Mucosa of rectum (tissue), 2 donors: ENCODE results near the gene ALS2.

ENCODE experiments used
- H3K27ac ChIP-seq, 2 donors: one replicate each; pipeline ENCODE4 v1.7.0; 2013; ENCODE audit warnings: inconsistent platforms in 2 of 2, low read depth in 2 of 2, low read length in 2 of 2
- H3K27me3 ChIP-seq, 2 donors: one replicate each; pipeline ENCODE4 v1.7.0; 2013; ENCODE audit warnings: low read length in 2 of 2; ENCODE audit not compliant: control insufficient read depth in 2 of 2, insufficient read depth in 2 of 2
- H3K36me3 ChIP-seq, 2 donors: one replicate each; pipeline ENCODE4 v1.7.0; 2013; ENCODE audit warnings: low read length in 2 of 2; ENCODE audit not compliant: control insufficient read depth in 2 of 2, insufficient read depth in 2 of 2
- H3K4me1 ChIP-seq, 2 donors: one replicate each; pipeline ENCODE4 v1.7.0; 2013; ENCODE audit warnings: low read length in 2 of 2, mild to moderate bottlenecking in 1 of 2; ENCODE audit not compliant: control insufficient read depth in 2 of 2, insufficient read depth in 2 of 2
- H3K4me3 ChIP-seq, 2 donors: one replicate each; pipeline ENCODE4 v1.7.0; 2013; ENCODE audit warnings: low read length in 2 of 2
- H3K9ac ChIP-seq, 2 donors: one replicate each; pipeline ENCODE4 v1.7.0; 2013; ENCODE audit warnings: low read length in 2 of 2, low read depth in 1 of 2, mild to moderate bottlenecking in 1 of 2
- H3K9me3 ChIP-seq, 2 donors: one replicate each; pipeline ENCODE4 v1.7.0; 2013; ENCODE audit warnings: low read length in 2 of 2; ENCODE audit not compliant: control insufficient read depth in 2 of 2
- donor health status: healthy.
- donor health status: Normal muscosa, but diverticular disease.

Gene ALS2

GRCh38 chr2:201730651-201731285, 50.0 kb downstream of the ALS2 start:
- H3K36me3 ChIP-seq = peaks cover 11 to 19% of the 10 kb centered on the region in 2 donors
- H3K27ac ChIP-seq = no peak overlapping the region
- H3K4me1 ChIP-seq = no peaks in the 10 kb centered on the region
- no peak overlapping the region for H3K4me3 ChIP-seq
- H3K9ac ChIP-seq = no peak overlapping the region
- H3K27me3 ChIP-seq = no peaks in the 10 kb centered on the region
- H3K9me3 ChIP-seq = no peaks in the 10 kb centered on the region

- Histone ChIP-seq H3K4me1 (no peaks in the 10 kb centered on the region), H3K9ac (no peak overlapping the region), H3K27me3 (no peaks in the 10 kb centered on the region), H3K27ac (no peak overlapping the region), H3K9me3 (no peaks in the 10 kb centered on the region), H3K4me3 (no peak overlapping the region), H3K36me3 (peaks cover 11 to 20% of the 10 kb centered on the region in 2 donors)
Observed at GRCh38 chr2:201715459-201715858, 65.3 kb downstream of the ALS2 start.

GRCh38 chr2:201712726-201713125, 68.0 kb downstream of the ALS2 start:
- Histone ChIP-seq H3K4me1 (no peaks in the 10 kb centered on the region), H3K9me3 (no peaks in the 10 kb centered on the region), H3K9ac (no peak overlapping the region), H3K4me3 (no peak overlapping the region), H3K27ac (no peak overlapping the region), H3K36me3 (peaks cover 13 to 21% of the 10 kb centered on the region in 2 donors), H3K27me3 (no peaks in the 10 kb centered on the region)

- Histone ChIP-seq H3K4me1 (no peaks in the 10 kb centered on the region), H3K4me3 (no peak overlapping the region), H3K9me3 (no peaks in the 10 kb centered on the region), H3K27me3 (no peaks in the 10 kb centered on the region), H3K9ac (no peak overlapping the region), H3K36me3 (peaks cover 8 to 12% of the 10 kb centered on the region in 2 donors), H3K27ac (no peak overlapping the region)
Observed at GRCh38 chr2:201709747-201710146, 71.0 kb downstream of the ALS2 start.

GRCh38 chr2:201709049-201709448, 71.7 kb downstream of the ALS2 start:
- no peak overlapping the region for H3K9ac ChIP-seq
- H3K4me3 ChIP-seq = no peak overlapping the region
- no peaks in the 10 kb centered on the region for H3K27me3 ChIP-seq
- no peaks in the 10 kb centered on the region for H3K9me3 ChIP-seq
- H3K36me3 ChIP-seq = peaks cover 8 to 11% of the 10 kb centered on the region in 2 donors
- no peaks in the 10 kb centered on the region for H3K4me1 ChIP-seq
- H3K27ac ChIP-seq = no peak overlapping the region

GRCh38 chr2:201707753-201708152, 73.0 kb downstream of the ALS2 start:
- H3K4me3 ChIP-seq = no peak overlapping the region
- no peak overlapping the region for H3K9ac ChIP-seq
- H3K4me1 ChIP-seq = no peaks in the 10 kb centered on the region
- H3K36me3 ChIP-seq = peaks cover 8 to 13% of the 10 kb centered on the region in 2 donors
- no peak overlapping the region for H3K27ac ChIP-seq
- H3K9me3 ChIP-seq = no peaks in the 10 kb centered on the region
- H3K27me3 ChIP-seq = no peaks in the 10 kb centered on the region

GRCh38 chr2:201707142-201707541, 73.6 kb downstream of the ALS2 start:
- Histone ChIP-seq H3K9ac (no peak overlapping the region), H3K4me1 (no peaks in the 10 kb centered on the region), H3K4me3 (no peak overlapping the region), H3K36me3 (peaks cover 8 to 13% of the 10 kb centered on the region in 2 donors), H3K9me3 (no peaks in the 10 kb centered on the region), H3K27me3 (no peaks in the 10 kb centered on the region), H3K27ac (no peak overlapping the region)

GRCh38 chr2:201704536-201704935, 76.2 kb downstream of the ALS2 start:
- Histone ChIP-seq H3K27ac (no peak overlapping the region), H3K36me3 (peaks cover 8 to 13% of the 10 kb centered on the region in 2 donors), H3K4me3 (no peak overlapping the region), H3K4me1 (no peaks in the 10 kb centered on the region), H3K9me3 (no peaks in the 10 kb centered on the region), H3K9ac (no peak overlapping the region), H3K27me3 (no peaks in the 10 kb centered on the region)

GRCh38 chr2:201701646-201702045, 79.1 kb downstream of the ALS2 start:
- H3K4me1 ChIP-seq = no peaks in the 10 kb centered on the region
- no peak overlapping the region for H3K27ac ChIP-seq
- no peaks in the 10 kb centered on the region for H3K9me3 ChIP-seq
- no peak overlapping the region for H3K9ac ChIP-seq
- H3K36me3 ChIP-seq = peaks cover 6 to 13% of the 10 kb centered on the region in 2 donors
- H3K27me3 ChIP-seq = no peaks in the 10 kb centered on the region
- H3K4me3 ChIP-seq = no peak overlapping the region

GRCh38 chr2:201699416-201699815, 81.3 kb downstream of the ALS2 start:
- Histone ChIP-seq H3K27me3 (no peaks in the 10 kb centered on the region), H3K9me3 (no peaks in the 10 kb centered on the region), H3K27ac (no peak overlapping the region), H3K4me3 (no peak overlapping the region), H3K9ac (no peak overlapping the region), H3K4me1 (no peaks in the 10 kb centered on the region), H3K36me3 (peaks cover 4 to 9% of the 10 kb centered on the region in 2 donors)
